Caco-2 (cell line): ENCODE data around the gene STRIP1. TPM values are rescaled to one million over a fixed set of nuclear protein-coding genes. Genes with fewer than 3 reads are reported as not detected.

Experiments used
- BruUV-seq: library from RNA; stranded (reverse); fragments of 400-500 nt; replicated peaks from 2 replicates; lab custom pipeline; 2021; lab: Mats Ljungman, UMichigan
- CTCF ChIA-PET: fragments of 300-600 bp; sonication (Branson Sonifier 250); formaldehyde crosslinking; loops from one replicate; lab custom pipeline; 2022; ENCODE audit warnings: antibody characterized with exemption; lab: Charles Lee
- POLR2A ChIA-PET: fragments of 300-600 bp; sonication (Branson Sonifier 250); formaldehyde crosslinking; loops from one replicate; lab custom pipeline; 2022; ENCODE audit warnings: antibody characterized with exemption; lab: Charles Lee
- DNase-seq, 2 experiments: peaks; one replicate each; pipeline versions ENCODE4 v3.0.0 to v3.0.0-alpha.2; 2020 to 2022
- H3K27me3 ChIP-seq: replicated peaks from 2 replicates; pipeline ENCODE4 v1.6.0; 2011; ENCODE audit warnings: low read length; ENCODE audit not compliant: control insufficient read depth, insufficient read depth
- H3K36me3 ChIP-seq: 2 replicates; pipeline ENCODE4 v1.5.1; 2011; ENCODE audit warnings: low read length; ENCODE audit not compliant: control insufficient read depth, insufficient read depth
- H3K4me1 ChIP-seq: fragments of 250-450 bp; sonication (Bioruptor Pico); 2 replicates; pipeline ENCODE4 v1.5.1; 2020; ENCODE audit warnings: mild to moderate bottlenecking
- H3K4me3 ChIP-seq: 2 replicates; pipeline ENCODE4 v1.5.1; 2011; ENCODE audit warnings: low read depth, mild to moderate bottlenecking, control low read depth, low read length
- H3K9me3 ChIP-seq: fragments of 250-450 bp; sonication (Bioruptor Pico); 2 replicates; pipeline ENCODE4 v1.5.1; 2020; ENCODE audit warnings: mild to moderate bottlenecking, moderate library complexity
- H3K27ac Mint-ChIP-seq: one replicate; pipeline ENCODE4 v1.8.0; 2022; ENCODE audit warnings: mixed read lengths; ENCODE audit not compliant: unreplicated experiment
- H3K27me3 Mint-ChIP-seq: one replicate; pipeline ENCODE4 v1.8.0; 2022; ENCODE audit warnings: mixed read lengths; ENCODE audit not compliant: insufficient read depth, unreplicated experiment
- H3K36me3 Mint-ChIP-seq: one replicate; pipeline ENCODE4 v1.8.0; 2022; ENCODE audit warnings: mild to moderate bottlenecking, mixed read lengths; ENCODE audit not compliant: insufficient read depth, unreplicated experiment
- H3K4me1 Mint-ChIP-seq: one replicate; pipeline ENCODE4 v1.8.0; 2022; ENCODE audit warnings: low read depth, mixed read lengths; ENCODE audit not compliant: unreplicated experiment
- H3K4me3 Mint-ChIP-seq: one replicate; pipeline ENCODE4 v1.8.0; 2022; ENCODE audit warnings: mild to moderate bottlenecking, moderate library complexity, mixed read lengths; ENCODE audit not compliant: unreplicated experiment
- H3K9me3 Mint-ChIP-seq: one replicate; pipeline ENCODE4 v1.8.0; 2022; ENCODE audit warnings: mixed read lengths; ENCODE audit not compliant: unreplicated experiment
- CTCF ChIP-seq, 2 experiments: fragments of 200-600 bp in 1 of 2; IDR thresholded peaks; 1 replicate in 1 of 2; 2 replicates in 1 of 2; pipeline versions ENCODE4 v1.5.1 to v1.8.0; 2011 to 2022; ENCODE audit warnings: antibody characterized with exemption in 1 of 2, control low read depth in 1 of 2, inconsistent platforms in 1 of 2, low read depth in 1 of 2, low read length in 1 of 2, mild to moderate bottlenecking in 1 of 2, moderate library complexity in 1 of 2; ENCODE audit not compliant: insufficient read depth in 1 of 2, severe bottlenecking in 1 of 2, unreplicated experiment in 1 of 2
- intact Hi-C: fragments of 100-400 bp; cut with micrococcal nuclease; formaldehyde crosslinking; loops from one replicate; pipeline ENCODE4 v1.10.0; 2022; ENCODE audit not compliant: unreplicated experiment
- total RNA-seq: library from RNA; stranded (reverse); gene quantifications from 2 replicates; pipeline ENCODE4 v1.2.3, GENCODE V29; 2022

The STRIP1 gene
- total RNA-seq, 1 experiment from 2014 or later: 36.1 TPM

DNA sequence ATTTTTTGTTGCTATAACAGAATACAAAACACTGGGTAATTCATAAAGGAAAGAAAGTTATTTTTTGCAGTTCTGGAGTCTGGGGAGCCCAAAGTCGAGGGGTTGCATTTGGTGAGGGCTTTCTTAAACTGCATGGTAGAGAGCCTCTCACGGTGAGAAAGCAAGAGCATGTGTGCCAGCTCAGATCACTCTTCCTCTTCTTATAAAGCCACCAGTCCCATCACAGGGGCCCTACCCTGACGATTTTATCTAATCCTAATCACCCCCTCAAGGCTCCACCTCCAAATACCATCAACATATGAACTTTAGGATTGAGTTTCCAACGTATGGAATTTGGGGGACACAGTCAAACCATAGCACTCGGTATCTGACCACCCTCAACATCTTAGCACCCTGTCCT lies 1.0 kb upstream of the STRIP1 start:
- TF ChIP-seq CTCF (IDR thresholded peaks at IDR 0.05; ENCODE audit: insufficient read depth in 1 of 2, low read depth in 1 of 2, low read length in 1 of 2, severe bottlenecking in 1 of 2, unreplicated experiment in 1 of 2): no peak
- peak overlapping the region; percentile 91 for H3K4me3 Mint-ChIP-seq
- BruUV-seq: no TSS peak

DNA sequence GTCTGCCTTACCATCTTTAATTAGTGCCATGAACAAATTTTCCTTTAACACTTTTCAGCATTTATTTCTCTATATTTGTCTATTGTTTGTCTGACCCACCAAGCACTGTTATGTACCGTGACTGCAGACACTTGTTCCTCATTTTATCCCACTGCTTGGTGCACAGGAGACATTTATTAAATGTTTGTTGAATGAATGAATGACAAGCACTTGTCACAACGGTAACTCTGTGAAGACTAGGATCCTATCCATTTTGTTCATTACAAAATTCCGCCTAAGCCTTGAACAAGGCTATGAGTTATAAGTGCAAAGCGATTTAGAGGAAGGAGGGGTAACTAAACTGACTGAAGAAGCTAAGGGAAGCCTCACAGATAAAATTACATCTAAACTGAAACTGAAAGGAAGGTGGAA lies 379 bp upstream of the STRIP1 start:
- ChIA-PET POLR2A (interaction anchor here (0.8 to 1.5 kb wide), 2 partner anchors 50 to 930 kb away, joined by 3 to 6 read pairs; partner anchors contain the start of gene AHCYL1), CTCF (interaction anchor here (0.6 to 2.1 kb wide), 3 partner anchors 14 to 23 kb away, joined by 4 to 8 read pairs (median 5); no protein-coding TSS in a partner anchor)
- peak overlapping the region; percentile 90 for H3K27ac Mint-ChIP-seq
- no peaks in the 10 kb centered on the region for H3K9me3 Mint-ChIP-seq
- H3K4me3 Mint-ChIP-seq: peak overlapping the region; percentile 91
- no peak for TF ChIP-seq CTCF (IDR thresholded peaks at IDR 0.05; ENCODE audit: insufficient read depth in 1 of 2, low read depth in 1 of 2, low read length in 1 of 2, severe bottlenecking in 1 of 2, unreplicated experiment in 1 of 2)
- H3K36me3 ChIP-seq: no peaks in the 10 kb centered on the region; the same call in 1 of the 2 replicates
- H3K4me1 Mint-ChIP-seq: peaks cover 7% of the 10 kb centered on the region
- no peaks in the 10 kb centered on the region for H3K4me1 ChIP-seq
- H3K36me3 Mint-ChIP-seq: peaks cover 18% of the 10 kb centered on the region
- intact Hi-C loops: no loop called here
- H3K9me3 ChIP-seq: no peaks in the 10 kb centered on the region
- no peaks in the 10 kb centered on the region for H3K27me3 Mint-ChIP-seq
- BruUV-seq: no TSS peak
- DNase-seq: no peak
- no peaks in the 10 kb centered on the region for H3K27me3 ChIP-seq
- peak overlapping the region; percentile 36 for H3K4me3 ChIP-seq

More for the DNA sequence above, 1.0 kb upstream of the STRIP1 start:
- POLR2A ChIA-PET: no interaction called here
- Histone ChIP-seq H3K36me3 (no peaks in the 10 kb centered on the region), H3K27me3 (no peaks in the 10 kb centered on the region), H3K4me1 (no peaks in the 10 kb centered on the region), H3K4me3 (no peak overlapping the region), H3K9me3 (no peaks in the 10 kb centered on the region)
- H3K4me1 Mint-ChIP-seq: peaks cover 7% of the 10 kb centered on the region
- intact Hi-C loops: no loop called here
- CTCF ChIA-PET: no interaction called here
- no peaks in the 10 kb centered on the region for H3K9me3 Mint-ChIP-seq
- peak overlapping the region; percentile 90 for H3K27ac Mint-ChIP-seq
- H3K36me3 Mint-ChIP-seq: peaks cover 12% of the 10 kb centered on the region
- DNase-seq: no peak
- no peaks in the 10 kb centered on the region for H3K27me3 Mint-ChIP-seq

GRCh38 chr1:110035236-110035752 lies 870 bp downstream of the STRIP1 start:
- DNase-seq: no peak
- Mint-ChIP-seq H3K4me3 (peak overlapping the region; percentile 91), H3K36me3 (peaks cover 25% of the 10 kb centered on the region), H3K9me3 (no peaks in the 10 kb centered on the region), H3K27me3 (no peaks in the 10 kb centered on the region), H3K27ac (peak overlapping the region; percentile 90), H3K4me1 (peaks cover 7% of the 10 kb centered on the region)
- intact Hi-C loops: no loop called here
- ChIA-PET POLR2A (interaction anchor here (0.5 to 1.5 kb wide), 4 partner anchors 10 to 303 kb away, joined by 3 to 6 read pairs (median 3); partner anchors contain the start of gene AHCYL1), CTCF (interaction anchor here (0.6 to 2.1 kb wide), 5 partner anchors 12 to 51 kb away, joined by 3 to 8 read pairs (median 5); partner anchors contain the start of gene AHCYL1)
- peaks cover 1% of the 10 kb centered on the region; the same call in 1 of the 2 replicates for H3K36me3 ChIP-seq
- H3K4me1 ChIP-seq: no peaks in the 10 kb centered on the region
- no peaks in the 10 kb centered on the region for H3K9me3 ChIP-seq
- BruUV-seq: no TSS peak
- H3K4me3 ChIP-seq: peak overlapping the region; percentile 55
- no peak for TF ChIP-seq CTCF (IDR thresholded peaks at IDR 0.05; ENCODE audit: insufficient read depth in 1 of 2, low read depth in 1 of 2, low read length in 1 of 2, severe bottlenecking in 1 of 2, unreplicated experiment in 1 of 2)
- no peaks in the 10 kb centered on the region for H3K27me3 ChIP-seq
